ENCODE results near the gene EAF2.

EAF2 gene

DNA sequence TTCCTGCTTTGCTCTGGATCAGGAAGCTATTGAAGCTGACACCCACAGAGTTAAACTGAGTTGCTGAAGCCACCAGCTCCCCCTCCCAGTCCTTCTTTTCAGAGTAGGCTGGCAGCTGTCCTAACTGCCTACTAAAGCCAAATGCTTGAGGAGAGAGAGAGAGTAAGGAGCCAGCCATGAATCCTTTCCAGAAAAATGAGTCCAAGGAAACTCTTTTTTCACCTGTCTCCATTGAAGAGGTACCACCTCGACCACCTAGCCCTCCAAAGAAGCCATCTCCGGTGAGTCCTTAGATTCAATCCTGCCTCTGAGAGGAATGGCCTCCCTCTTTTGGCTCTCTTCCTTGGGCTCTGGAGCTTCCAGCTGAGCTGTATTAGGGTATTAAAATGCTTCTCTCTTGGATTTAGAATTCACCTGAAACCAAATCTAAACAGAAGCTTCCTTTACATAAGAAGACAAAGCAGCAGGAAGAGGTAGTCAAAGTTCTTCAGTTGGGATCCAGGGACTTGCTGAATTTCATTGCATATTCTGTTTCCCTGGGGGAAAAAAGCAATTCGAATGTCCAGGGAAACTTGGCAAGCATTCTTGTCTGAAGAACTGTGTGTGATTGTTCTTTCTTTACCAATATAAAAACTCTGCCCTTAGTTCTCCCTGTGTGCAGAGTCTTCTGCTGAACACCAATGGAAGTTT lies 59.4 kb downstream of the EAF2 start, which contains the start of gene SLC15A2:
SLC15A2 (plus strand) TSS at position 101 of the 690 bp plus-strand sequence; CDS start at position 177, 76 bp downstream.
- peaks cover 10% of the 10 kb centered on the region for H3K27me3 ChIP-seq
- no peaks in the 10 kb centered on the region for H3K4me1 ChIP-seq
- no peak for DNase-seq
- no peaks in the 10 kb centered on the region for H3K36me3 ChIP-seq
- TF ChIP-seq, protein P1, sequence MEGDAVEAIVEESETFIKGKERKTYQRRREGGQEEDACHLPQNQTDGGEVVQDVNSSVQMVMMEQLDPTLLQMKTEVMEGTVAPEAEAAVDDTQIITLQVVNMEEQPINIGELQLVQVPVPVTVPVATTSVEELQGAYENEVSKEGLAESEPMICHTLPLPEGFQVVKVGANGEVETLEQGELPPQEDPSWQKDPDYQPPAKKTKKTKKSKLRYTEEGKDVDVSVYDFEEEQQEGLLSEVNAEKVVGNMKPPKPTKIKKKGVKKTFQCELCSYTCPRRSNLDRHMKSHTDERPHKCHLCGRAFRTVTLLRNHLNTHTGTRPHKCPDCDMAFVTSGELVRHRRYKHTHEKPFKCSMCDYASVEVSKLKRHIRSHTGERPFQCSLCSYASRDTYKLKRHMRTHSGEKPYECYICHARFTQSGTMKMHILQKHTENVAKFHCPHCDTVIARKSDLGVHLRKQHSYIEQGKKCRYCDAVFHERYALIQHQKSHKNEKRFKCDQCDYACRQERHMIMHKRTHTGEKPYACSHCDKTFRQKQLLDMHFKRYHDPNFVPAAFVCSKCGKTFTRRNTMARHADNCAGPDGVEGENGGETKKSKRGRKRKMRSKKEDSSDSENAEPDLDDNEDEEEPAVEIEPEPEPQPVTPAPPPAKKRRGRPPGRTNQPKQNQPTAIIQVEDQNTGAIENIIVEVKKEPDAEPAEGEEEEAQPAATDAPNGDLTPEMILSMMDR (IDR thresholded peaks at IDR 0.05; ENCODE audit: low read depth, low read length): no peak
- no peaks in the 10 kb centered on the region for H3K9me3 ChIP-seq
- H3K4me3 ChIP-seq (ENCODE audit: low read depth, low read length): no peak within 1 kb of the TSS

DNA sequence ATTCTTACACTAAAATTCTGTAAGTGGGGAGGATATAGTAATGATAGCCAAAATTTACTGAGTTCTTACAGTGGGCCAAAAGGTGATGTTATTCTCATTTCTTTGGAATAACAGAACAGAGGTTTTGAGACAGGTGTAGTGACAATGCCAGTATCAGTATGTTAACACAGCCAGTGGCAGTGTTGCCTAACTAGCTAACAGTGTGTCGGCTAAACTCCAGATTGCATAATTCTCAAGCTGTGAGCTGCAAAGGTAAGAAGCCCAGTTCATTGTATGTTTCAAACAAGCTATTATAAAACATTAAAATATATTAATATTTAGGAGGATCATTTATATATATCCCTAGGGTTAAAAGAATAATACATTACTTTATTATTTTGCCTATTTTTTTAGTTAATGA lies 60.1 kb downstream of the EAF2 start:
- H3K9me3 ChIP-seq: no peaks in the 10 kb centered on the region
- H3K4me3 ChIP-seq (ENCODE audit: low read depth, low read length): no peak overlapping the region
- no peak for DNase-seq
- no peaks in the 10 kb centered on the region for H3K4me1 ChIP-seq
- no peaks in the 10 kb centered on the region for H3K36me3 ChIP-seq
- TF ChIP-seq, protein P1 (IDR thresholded peaks at IDR 0.05; ENCODE audit: low read depth, low read length): no peak
- H3K27me3 ChIP-seq: peaks cover 10% of the 10 kb centered on the region

DNA sequence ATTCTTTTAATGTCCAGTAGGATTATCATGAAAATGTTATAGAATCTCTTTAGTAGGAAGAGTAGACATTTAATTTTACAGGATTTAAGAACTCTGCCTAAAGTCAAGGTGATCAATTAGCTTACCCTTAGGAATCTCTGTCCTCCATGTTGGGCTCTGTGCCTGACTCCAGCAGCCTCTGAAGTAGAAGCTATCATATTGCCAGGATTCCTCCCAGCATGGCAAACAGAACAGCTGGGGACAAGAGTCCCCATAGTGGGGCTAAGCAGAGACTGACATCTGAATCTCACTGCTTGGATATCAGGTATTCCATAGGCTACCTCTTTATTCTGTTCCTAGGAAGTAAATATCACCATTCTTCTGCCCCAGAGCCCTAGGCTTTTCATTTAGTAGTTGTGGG lies 60.7 kb downstream of the EAF2 start:
- no peak overlapping the region for H3K4me3 ChIP-seq (ENCODE audit: low read depth, low read length)
- DNase-seq: no peak
- H3K27me3 ChIP-seq: peaks cover 10% of the 10 kb centered on the region
- H3K36me3 ChIP-seq: no peaks in the 10 kb centered on the region
- TF ChIP-seq, protein P1 (IDR thresholded peaks at IDR 0.05; ENCODE audit: low read depth, low read length): no peak
- no peaks in the 10 kb centered on the region for H3K9me3 ChIP-seq
- H3K4me1 ChIP-seq: no peaks in the 10 kb centered on the region

- H3K4me3 ChIP-seq (ENCODE audit: low read depth, low read length): no peak overlapping the region
- TF ChIP-seq, protein P1 (IDR thresholded peaks at IDR 0.05; ENCODE audit: low read depth, low read length): no peak
- no peaks in the 10 kb centered on the region for H3K9me3 ChIP-seq
- H3K27me3 ChIP-seq: peaks cover 10% of the 10 kb centered on the region
- H3K36me3 ChIP-seq: no peaks in the 10 kb centered on the region
- no peaks in the 10 kb centered on the region for H3K4me1 ChIP-seq
- DNase-seq: no peak
These were observed 61.8 kb downstream of the EAF2 start for GRCh38 chr3:121896823-121897222.

DNA sequence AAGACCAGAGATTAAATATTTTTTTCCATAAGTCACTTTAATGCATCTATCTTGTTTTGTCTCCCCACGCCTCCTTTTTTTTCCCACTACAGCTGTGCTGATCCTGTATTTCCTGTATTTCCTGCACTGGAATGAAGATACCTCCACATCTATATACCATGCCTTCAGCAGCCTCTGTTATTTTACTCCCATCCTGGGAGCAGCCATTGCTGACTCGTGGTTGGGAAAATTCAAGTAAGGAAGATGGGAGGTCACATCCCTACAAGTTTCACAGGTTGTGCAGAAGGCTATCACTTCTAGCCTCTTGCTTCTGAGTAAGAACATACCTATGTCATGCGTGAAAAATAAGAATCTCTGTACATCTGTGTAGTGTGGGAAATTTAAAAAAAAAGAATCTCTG lies 62.3 kb downstream of the EAF2 start:
- Histone ChIP-seq H3K36me3 (no peaks in the 10 kb centered on the region), H3K9me3 (no peaks in the 10 kb centered on the region), H3K4me3 (ENCODE audit: low read depth, low read length) (no peak overlapping the region), H3K4me1 (no peaks in the 10 kb centered on the region), H3K27me3 (peaks cover 10% of the 10 kb centered on the region)
- TF ChIP-seq, protein P1 (IDR thresholded peaks at IDR 0.05; ENCODE audit: low read depth, low read length): no peak
- DNase-seq: no peak

- H3K27me3 ChIP-seq: peaks cover 5% of the 10 kb centered on the region; the same call in 1 of the 2 replicates
- TF ChIP-seq, protein P1 (IDR thresholded peaks at IDR 0.05; ENCODE audit: low read depth, low read length): no peak
- no peaks in the 10 kb centered on the region for H3K36me3 ChIP-seq
- DNase-seq: no peak
- no peaks in the 10 kb centered on the region for H3K4me1 ChIP-seq
- H3K9me3 ChIP-seq: no peaks in the 10 kb centered on the region
- no peak overlapping the region for H3K4me3 ChIP-seq (ENCODE audit: low read depth, low read length)
These were observed 78.4 kb downstream of the EAF2 start for GRCh38 chr3:121913305-121913990.

Data from BE2C (cell line).